Right atrium auricular region (tissue), 2 donors: Measurements from ENCODE around the gene CINP. TPM values are rescaled to one million over a fixed set of nuclear protein-coding genes. Genes with fewer than 3 reads are reported as not detected.
A peak's percentile ranks its signal among the peaks of the same experiment; 100 is the strongest.
"Not testable (repeated sequence)": the region's sequence is repeated elsewhere in the genome, so short reads cannot be mapped to it uniquely, and the experiment has no call there.

Experiments
- DNase-seq: peaks from one replicate; pipeline ENCODE4 v3.0.0-alpha.2; 2019; ENCODE audit warnings: low spot score
- H3K27ac ChIP-seq, 2 donors: fragments of 200-600 bp; sonication (generic); 1 replicate in 1 of 2; 2 replicates in 1 of 2; pipeline ENCODE4 v1.5.1; 2016 to 2019
- H3K27me3 ChIP-seq, 2 donors: fragments of 200-600 bp; sonication (generic); one replicate each; pipeline versions ENCODE4 v1.5.1 to v1.6.0; 2017 to 2019
- H3K36me3 ChIP-seq: fragments of 200-600 bp; sonication (generic); one replicate; pipeline ENCODE4 v1.5.1; 2016
- H3K4me1 ChIP-seq, 2 donors: fragments of 200-600 bp; sonication (generic); one replicate each; pipeline versions ENCODE4 v1.5.1 to v1.6.0; 2017 to 2019
- H3K4me3 ChIP-seq, 2 donors: fragments of 200-600 bp; sonication (generic); 1 replicate in 1 of 2; 2 replicates in 1 of 2; pipeline ENCODE4 v1.5.1; 2017 to 2019; ENCODE audit warnings: mild to moderate bottlenecking in 1 of 2, moderate library complexity in 1 of 2
- H3K9me3 ChIP-seq, 2 donors: fragments of 200-600 bp; sonication (generic); one replicate each; pipeline ENCODE4 v1.5.1; 2019
- CTCF ChIP-seq, 2 donors: fragments of 200-600 bp; sonication (generic); IDR thresholded peaks; one replicate each; pipeline ENCODE4 v1.5.1; 2019; ENCODE audit warnings: antibody characterized with exemption in 2 of 2
- total RNA-seq, 2 donors: library from RNA; depleted of rRNA; stranded (reverse); fragments of >200 nt; gene quantifications; one replicate each; pipeline ENCODE4 v1.1.0, GENCODE V29; 2016

The CINP gene
- total RNA-seq, 2 donors from 2014 or later = 25.0 to 31.3 TPM

- TF ChIP-seq CTCF (IDR thresholded peaks at IDR 0.05) = no peak
- Histone ChIP-seq H3K36me3 (peaks cover 62% of the 10 kb centered on the region), H3K9me3 (no peaks in the 10 kb centered on the region)
Observed at GRCh38 chr14:102356280-102356679, 6.4 kb downstream of the CINP start.

GRCh38 chr14:102353126-102353619 lies 9.5 kb downstream of the CINP start:
- no peak overlapping the region for H3K4me3 ChIP-seq
- H3K36me3 ChIP-seq = peaks cover 82% of the 10 kb centered on the region
- H3K4me1 ChIP-seq = peaks cover 0 to 12% of the 10 kb centered on the region in 2 donors
- no peaks in the 10 kb centered on the region for H3K9me3 ChIP-seq
- no peak overlapping the region for H3K27ac ChIP-seq
- no peaks in the 10 kb centered on the region for H3K27me3 ChIP-seq
- DNase-seq = no peak
- no peak for TF ChIP-seq CTCF (IDR thresholded peaks at IDR 0.05)

More at GRCh38 chr14:102356280-102356679, 6.4 kb downstream of the CINP start:
- H3K27ac ChIP-seq = no peak overlapping the region
- H3K27me3 ChIP-seq = no peaks in the 10 kb centered on the region
- peaks cover 0 to 14% of the 10 kb centered on the region in 2 donors for H3K4me1 ChIP-seq
- no peak for DNase-seq
- H3K4me3 ChIP-seq = no peak overlapping the region

- Histone ChIP-seq H3K27ac (peak overlapping the region; percentile 7 to 9), H3K4me1 (peaks cover 0 to 12% of the 10 kb centered on the region in 2 donors), H3K27me3 (no peaks in the 10 kb centered on the region), H3K9me3 (no peaks in the 10 kb centered on the region), H3K4me3 (no peak overlapping the region), H3K36me3 (peaks cover 81% of the 10 kb centered on the region)
- no peak for DNase-seq
- TF ChIP-seq CTCF (IDR thresholded peaks at IDR 0.05) = no peak
Observed at GRCh38 chr14:102352213-102352612, 10.5 kb downstream of the CINP start.

- not testable (repeated sequence) for DNase-seq, H3K4me3 ChIP-seq, H3K27me3 ChIP-seq, H3K9me3 ChIP-seq
- Histone ChIP-seq H3K27ac (peak overlapping the region; percentile 7 to 9), H3K4me1 (peaks cover 0 to 12% of the 10 kb centered on the region in 2 donors), H3K36me3 (peaks cover 81% of the 10 kb centered on the region)
Observed at GRCh38 chr14:102351593-102351992, 11.1 kb downstream of the CINP start.

- Histone ChIP-seq H3K4me3 (no peak overlapping the region), H3K27ac (peak overlapping the region; percentile 7 to 31), H3K36me3 (peaks cover 82% of the 10 kb centered on the region), H3K9me3 (no peaks in the 10 kb centered on the region), H3K27me3 (no peaks in the 10 kb centered on the region), H3K4me1 (peaks cover 0 to 12% of the 10 kb centered on the region in 2 donors)
- TF ChIP-seq CTCF (IDR thresholded peaks at IDR 0.05) = no peak
- no peak for DNase-seq
Observed at GRCh38 chr14:102351023-102351422, 11.7 kb downstream of the CINP start.

GRCh38 chr14:102348376-102348775 lies 14.3 kb downstream of the CINP start:
- H3K4me3 ChIP-seq = no peak overlapping the region
- no peak overlapping the region for H3K27ac ChIP-seq

More at GRCh38 chr14:102348376-102348775, 14.3 kb downstream of the CINP start:
- no peaks in the 10 kb centered on the region for H3K9me3 ChIP-seq
- no peak for DNase-seq
- H3K27me3 ChIP-seq = no peaks in the 10 kb centered on the region
- H3K36me3 ChIP-seq = peaks cover 82% of the 10 kb centered on the region
- TF ChIP-seq CTCF (IDR thresholded peaks at IDR 0.05) = no peak
- peaks cover 0 to 12% of the 10 kb centered on the region in 2 donors for H3K4me1 ChIP-seq
